Nephron (organoid): ENCODE results near the gene ASPHD1.
"Not testable (repeated sequence)": the region's sequence is repeated elsewhere in the genome, so short reads cannot be mapped to it uniquely, and the experiment has no call there.

Source experiments
- H3K27ac Mint-ChIP-seq, 3 experiments: 2 replicates each; pipeline ENCODE4 v1.8.0; 2020; ENCODE audit warnings: mixed read lengths in 3 of 3, mild to moderate bottlenecking in 2 of 3, moderate library complexity in 1 of 3
- H3K27me3 Mint-ChIP-seq: 2 replicates; pipeline ENCODE4 v1.8.0; 2021; ENCODE audit warnings: low read depth, mild to moderate bottlenecking, moderate library complexity, mixed read lengths
- H3K36me3 Mint-ChIP-seq: 2 replicates; pipeline ENCODE4 v1.8.0; 2020; ENCODE audit warnings: low read depth, mixed read lengths
- H3K4me1 Mint-ChIP-seq: 2 replicates; pipeline ENCODE4 v1.8.0; 2020; ENCODE audit warnings: mixed read lengths
- H3K4me3 Mint-ChIP-seq, 3 experiments: 2 replicates each; pipeline ENCODE4 v1.8.0; 2020; ENCODE audit warnings: mild to moderate bottlenecking in 3 of 3, mixed read lengths in 3 of 3, moderate library complexity in 2 of 3
- H3K9me3 Mint-ChIP-seq: 2 replicates; pipeline ENCODE4 v1.8.0; 2020; ENCODE audit warnings: mixed read lengths
- TF ChIP-seq, protein P1 (sequence below), 3 experiments: fragments of 200-600 bp; sonication (generic); IDR thresholded peaks; one replicate each; pipeline ENCODE4 v1.5.0; 2021; ENCODE audit warnings: antibody characterized with exemption in 3 of 3; ENCODE audit not compliant: unreplicated experiment in 3 of 3

The ASPHD1 gene

DNA sequence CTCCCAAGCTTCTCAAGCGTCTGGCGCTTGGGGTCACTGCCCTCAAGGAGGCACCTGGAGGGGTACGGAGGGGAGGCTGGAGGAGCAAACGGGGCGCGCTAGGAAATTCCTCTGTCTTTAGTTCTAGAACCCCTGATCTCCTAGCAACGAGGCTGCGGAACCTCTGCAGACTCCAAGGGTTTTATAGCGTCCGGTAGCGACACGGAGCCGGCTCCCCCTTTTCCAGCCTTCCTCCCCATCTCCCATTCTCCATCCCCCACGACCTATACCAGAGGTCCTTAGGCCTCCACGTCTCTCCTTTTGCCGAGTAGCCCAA lies 36.7 kb upstream of the ASPHD1 start:
- H3K9me3 Mint-ChIP-seq, result no peaks in the 10 kb centered on the region
- no peaks in the 10 kb centered on the region for H3K4me1 Mint-ChIP-seq
- TF ChIP-seq, protein P1, sequence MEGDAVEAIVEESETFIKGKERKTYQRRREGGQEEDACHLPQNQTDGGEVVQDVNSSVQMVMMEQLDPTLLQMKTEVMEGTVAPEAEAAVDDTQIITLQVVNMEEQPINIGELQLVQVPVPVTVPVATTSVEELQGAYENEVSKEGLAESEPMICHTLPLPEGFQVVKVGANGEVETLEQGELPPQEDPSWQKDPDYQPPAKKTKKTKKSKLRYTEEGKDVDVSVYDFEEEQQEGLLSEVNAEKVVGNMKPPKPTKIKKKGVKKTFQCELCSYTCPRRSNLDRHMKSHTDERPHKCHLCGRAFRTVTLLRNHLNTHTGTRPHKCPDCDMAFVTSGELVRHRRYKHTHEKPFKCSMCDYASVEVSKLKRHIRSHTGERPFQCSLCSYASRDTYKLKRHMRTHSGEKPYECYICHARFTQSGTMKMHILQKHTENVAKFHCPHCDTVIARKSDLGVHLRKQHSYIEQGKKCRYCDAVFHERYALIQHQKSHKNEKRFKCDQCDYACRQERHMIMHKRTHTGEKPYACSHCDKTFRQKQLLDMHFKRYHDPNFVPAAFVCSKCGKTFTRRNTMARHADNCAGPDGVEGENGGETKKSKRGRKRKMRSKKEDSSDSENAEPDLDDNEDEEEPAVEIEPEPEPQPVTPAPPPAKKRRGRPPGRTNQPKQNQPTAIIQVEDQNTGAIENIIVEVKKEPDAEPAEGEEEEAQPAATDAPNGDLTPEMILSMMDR (IDR thresholded peaks at IDR 0.05; ENCODE audit: unreplicated experiment in 3 of 3), result no peak
- peak overlapping the region; percentile 99 to 100 (median 99) for H3K4me3 Mint-ChIP-seq
- peak overlapping the region; percentile 100 for H3K27ac Mint-ChIP-seq
- peaks cover 3% of the 10 kb centered on the region for H3K27me3 Mint-ChIP-seq
- peaks cover 19% of the 10 kb centered on the region for H3K36me3 Mint-ChIP-seq

DNA sequence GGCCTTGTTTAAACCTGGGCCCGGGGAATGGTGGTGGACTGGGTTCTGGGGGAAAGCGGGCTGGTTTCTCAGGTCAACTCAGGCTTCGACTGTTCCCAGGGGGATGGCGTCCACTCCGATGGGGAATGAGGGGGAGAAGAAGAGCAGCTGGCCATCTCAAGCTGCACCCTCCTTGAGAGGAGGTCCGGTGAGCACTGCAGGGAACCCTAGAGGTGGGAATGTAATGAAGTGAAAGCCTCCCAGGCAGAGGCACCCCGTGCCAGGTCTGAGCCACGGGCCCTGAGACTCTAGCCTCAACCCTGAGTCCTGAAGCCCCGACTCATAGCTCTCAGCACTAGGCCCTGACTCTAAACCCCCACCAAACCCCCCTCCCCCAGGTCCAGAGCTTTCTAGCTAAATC lies 36.1 kb upstream of the ASPHD1 start:
- H3K4me3 Mint-ChIP-seq, result no peak overlapping the region
- H3K9me3 Mint-ChIP-seq, result no peaks in the 10 kb centered on the region
- H3K27ac Mint-ChIP-seq, result no peak overlapping the region
- TF ChIP-seq, protein P1 (IDR thresholded peaks at IDR 0.05; ENCODE audit: unreplicated experiment in 3 of 3), result no peak
- H3K27me3 Mint-ChIP-seq, result peaks cover 6% of the 10 kb centered on the region
- H3K4me1 Mint-ChIP-seq, result no peaks in the 10 kb centered on the region
- H3K36me3 Mint-ChIP-seq, result peaks cover 15% of the 10 kb centered on the region

DNA sequence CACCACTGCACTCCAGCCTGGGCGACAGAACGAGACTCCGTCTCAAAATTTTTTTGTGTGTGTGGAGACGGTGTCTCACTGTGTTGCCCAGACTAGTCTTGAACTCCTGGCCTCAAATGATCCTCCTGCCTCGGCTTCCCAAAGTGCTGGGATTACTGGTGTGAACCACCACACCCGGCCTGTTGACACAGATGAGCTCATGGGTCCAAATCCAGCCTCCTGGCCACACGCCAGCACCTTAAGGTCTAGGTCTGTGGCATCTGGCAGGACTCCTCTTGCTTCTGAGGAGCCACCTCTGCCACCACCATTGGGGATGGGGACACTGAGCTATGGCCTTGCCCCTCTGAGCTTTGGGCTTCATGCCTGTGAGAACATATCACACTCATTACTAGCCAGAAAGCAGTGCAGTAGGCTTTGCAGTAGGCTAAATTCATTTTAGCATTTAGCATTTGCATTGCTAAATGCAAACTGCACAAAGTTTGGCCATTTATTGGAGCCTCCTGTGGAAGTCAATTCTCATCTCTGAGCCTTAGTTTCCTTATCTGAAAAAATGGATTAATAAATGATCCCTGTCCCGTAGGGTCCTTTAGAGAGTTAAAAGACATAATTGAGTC lies 31.8 kb upstream of the ASPHD1 start:
- H3K27me3 Mint-ChIP-seq, result peaks cover 14% of the 10 kb centered on the region
- no peaks in the 10 kb centered on the region for H3K4me1 Mint-ChIP-seq
- no peaks in the 10 kb centered on the region for H3K36me3 Mint-ChIP-seq
- H3K9me3 Mint-ChIP-seq, result no peaks in the 10 kb centered on the region
- H3K27ac Mint-ChIP-seq, result no peak overlapping the region
- TF ChIP-seq, protein P1 (IDR thresholded peaks at IDR 0.05; ENCODE audit: unreplicated experiment in 3 of 3), result no peak
- H3K4me3 Mint-ChIP-seq, result no peak overlapping the region

DNA sequence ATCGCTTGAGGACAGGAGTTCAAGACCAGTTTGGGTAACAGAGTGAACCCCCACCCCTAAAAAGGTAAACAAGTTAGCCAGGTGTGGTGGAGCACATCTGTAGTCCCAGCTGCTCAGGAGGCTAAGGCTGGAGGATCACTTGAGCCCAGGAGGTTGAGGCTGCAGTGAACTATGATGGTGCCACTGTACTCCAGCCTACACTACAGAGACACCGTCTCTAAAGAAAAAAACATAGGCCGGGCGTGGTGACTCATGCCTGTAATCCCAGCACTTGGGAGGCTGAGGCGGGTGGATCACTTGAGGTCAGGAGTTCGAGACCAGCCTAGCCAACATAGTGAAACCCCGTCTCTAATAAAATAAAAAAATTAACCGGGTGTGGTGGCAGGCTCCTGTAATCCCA lies 31.2 kb upstream of the ASPHD1 start:
- H3K9me3 Mint-ChIP-seq, H3K4me3 Mint-ChIP-seq, H3K27ac Mint-ChIP-seq, H3K4me1 Mint-ChIP-seq, H3K36me3 Mint-ChIP-seq: not testable (repeated sequence)
- H3K27me3 Mint-ChIP-seq, result peaks cover 18% of the 10 kb centered on the region

DNA sequence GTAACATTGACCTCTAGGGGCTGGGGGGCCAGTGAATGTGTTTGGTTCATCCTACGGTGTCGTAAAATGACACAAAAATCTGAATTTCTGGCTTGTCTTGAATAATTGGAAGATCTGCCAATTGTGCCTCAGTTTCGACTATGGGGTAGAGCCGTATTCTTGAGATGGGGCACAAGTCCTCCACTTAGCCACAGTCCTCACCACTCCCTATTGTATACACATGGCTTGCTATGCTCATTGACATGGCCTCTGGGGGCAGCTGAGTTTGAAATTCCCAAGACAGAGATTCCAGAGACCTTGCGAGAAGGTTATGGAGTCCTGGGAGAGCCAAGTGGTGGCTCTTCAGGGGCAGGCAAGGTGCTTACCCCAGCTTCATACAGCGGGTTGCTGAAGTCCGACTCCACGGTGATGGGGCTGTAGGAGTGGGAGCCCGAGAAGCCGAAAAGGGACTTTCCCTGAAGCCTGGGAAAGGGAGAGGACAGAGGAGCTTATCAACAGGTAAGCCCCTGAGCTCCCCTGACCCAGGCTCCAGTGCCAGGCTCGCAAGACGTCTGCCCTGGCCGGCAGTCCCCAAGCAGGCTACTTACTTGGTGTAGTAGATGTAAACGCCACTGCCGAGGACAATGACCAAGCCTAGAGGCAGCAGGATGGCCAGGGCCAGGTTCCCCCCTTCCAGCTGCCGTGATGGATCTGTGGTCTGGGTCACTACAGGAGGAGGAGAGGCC lies 28.3 kb upstream of the ASPHD1 start:
- H3K4me1 Mint-ChIP-seq, result no peaks in the 10 kb centered on the region
- peaks cover 39% of the 10 kb centered on the region for H3K27me3 Mint-ChIP-seq
- TF ChIP-seq, protein P1 (IDR thresholded peaks at IDR 0.05; ENCODE audit: unreplicated experiment in 3 of 3), result no peak
- no peaks in the 10 kb centered on the region for H3K36me3 Mint-ChIP-seq
- H3K9me3 Mint-ChIP-seq, result no peaks in the 10 kb centered on the region
- H3K27ac Mint-ChIP-seq, result no peak overlapping the region
- H3K4me3 Mint-ChIP-seq, result no peak overlapping the region

DNA sequence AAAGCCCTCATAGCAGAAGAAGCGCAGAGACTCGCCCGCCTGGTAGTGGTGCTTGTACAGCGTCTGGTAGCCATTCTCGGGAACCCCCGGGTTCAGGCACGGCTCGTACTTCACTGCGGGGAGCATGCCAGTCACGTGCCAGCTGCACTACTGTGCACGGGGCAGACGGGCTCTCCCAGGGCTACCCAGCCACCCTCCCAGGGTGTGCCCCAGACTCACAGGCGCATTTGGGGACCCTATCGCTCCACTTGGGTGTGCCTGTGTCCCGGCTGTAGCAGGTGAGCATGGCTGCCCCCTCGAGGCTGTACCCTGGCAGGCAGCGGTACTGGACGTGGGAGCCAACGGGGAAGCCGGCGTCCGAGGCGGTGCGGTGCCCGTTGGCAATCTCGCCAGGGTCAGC lies 27.0 kb upstream of the ASPHD1 start:
- H3K36me3 Mint-ChIP-seq, result peaks cover 5% of the 10 kb centered on the region
- peaks cover 50% of the 10 kb centered on the region for H3K27me3 Mint-ChIP-seq
- H3K4me3 Mint-ChIP-seq, result no peak overlapping the region
- no peak overlapping the region for H3K27ac Mint-ChIP-seq
- no peaks in the 10 kb centered on the region for H3K4me1 Mint-ChIP-seq
- TF ChIP-seq, protein P1 (IDR thresholded peaks at IDR 0.05; ENCODE audit: unreplicated experiment in 3 of 3), result no peak
- H3K9me3 Mint-ChIP-seq, result no peaks in the 10 kb centered on the region
